Measurements from ENCODE around the gene PRSS23. TPM values are rescaled to one million over a fixed set of nuclear protein-coding genes. Genes with fewer than 3 reads are reported as not detected.

Gene PRSS23
- total RNA-seq, 6 donors from 2014 or later, result 18.9 to 87.0 (median 35.7) TPM

DNA sequence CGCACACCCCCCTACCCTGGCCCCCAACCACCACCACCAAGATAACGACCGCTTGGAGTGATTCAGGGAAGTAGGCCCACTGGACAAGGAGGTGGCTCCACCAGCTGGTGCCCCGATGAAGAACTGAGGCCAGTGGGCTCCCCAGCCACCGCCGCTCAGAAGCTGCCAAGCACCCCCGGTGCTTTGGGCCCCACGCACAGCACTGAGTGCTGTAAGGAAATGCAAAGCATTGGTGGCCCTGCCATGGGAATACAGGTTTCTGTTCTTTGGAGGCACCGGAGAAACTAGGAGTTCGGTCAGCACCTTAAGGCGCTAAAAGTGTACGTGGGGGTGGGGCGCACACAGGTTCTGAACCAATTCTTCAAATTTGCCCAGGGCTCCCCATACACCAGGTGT, 664 bp upstream of the PRSS23 start:
- H3K4me3 ChIP-seq, result peak overlapping the region in 3 of 4 donors; percentile 53 to 76 (median 75)
- DNase-seq, result peak in 1 of 2 donors; percentile 42
- peak in 1 of 2 donors; percentile 1 for ATAC-seq (ENCODE audit: low FRiP score in 2 of 2)
- H3K36me3 ChIP-seq, result no peaks in the 10 kb centered on the region
- H3K27ac ChIP-seq, result peak overlapping the region; percentile 55 to 82 (median 79)
- no peak for TF ChIP-seq POLR2A (IDR thresholded peaks at IDR 0.05)
- TF ChIP-seq, protein P1, sequence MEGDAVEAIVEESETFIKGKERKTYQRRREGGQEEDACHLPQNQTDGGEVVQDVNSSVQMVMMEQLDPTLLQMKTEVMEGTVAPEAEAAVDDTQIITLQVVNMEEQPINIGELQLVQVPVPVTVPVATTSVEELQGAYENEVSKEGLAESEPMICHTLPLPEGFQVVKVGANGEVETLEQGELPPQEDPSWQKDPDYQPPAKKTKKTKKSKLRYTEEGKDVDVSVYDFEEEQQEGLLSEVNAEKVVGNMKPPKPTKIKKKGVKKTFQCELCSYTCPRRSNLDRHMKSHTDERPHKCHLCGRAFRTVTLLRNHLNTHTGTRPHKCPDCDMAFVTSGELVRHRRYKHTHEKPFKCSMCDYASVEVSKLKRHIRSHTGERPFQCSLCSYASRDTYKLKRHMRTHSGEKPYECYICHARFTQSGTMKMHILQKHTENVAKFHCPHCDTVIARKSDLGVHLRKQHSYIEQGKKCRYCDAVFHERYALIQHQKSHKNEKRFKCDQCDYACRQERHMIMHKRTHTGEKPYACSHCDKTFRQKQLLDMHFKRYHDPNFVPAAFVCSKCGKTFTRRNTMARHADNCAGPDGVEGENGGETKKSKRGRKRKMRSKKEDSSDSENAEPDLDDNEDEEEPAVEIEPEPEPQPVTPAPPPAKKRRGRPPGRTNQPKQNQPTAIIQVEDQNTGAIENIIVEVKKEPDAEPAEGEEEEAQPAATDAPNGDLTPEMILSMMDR (IDR thresholded peaks at IDR 0.05), result no peak
- TF ChIP-seq POLR2AphosphoS5 (IDR thresholded peaks at IDR 0.05), result no peak
- no peaks in the 10 kb centered on the region for H3K9me3 ChIP-seq
- peaks cover 8 to 36% (median 14%) of the 10 kb centered on the region in 4 donors for H3K4me1 ChIP-seq
- H3K27me3 ChIP-seq, result no peaks in the 10 kb centered on the region
- 38 to 74% methylated on average over 13 of the region's 13 CpGs for WGBS, 2 donors

GRCh38 chr11:86800960-86801272, 574 bp downstream of the PRSS23 start:
- DNase-seq (no peak), ATAC-seq (ENCODE audit: low FRiP score in 2 of 2) (peak in 1 of 2 donors; percentile 13)
- H3K27ac ChIP-seq, result peak overlapping the region; percentile 55 to 82 (median 81)
- no peaks in the 10 kb centered on the region for H3K27me3 ChIP-seq
- peaks cover 17 to 46% (median 20%) of the 10 kb centered on the region in 4 donors for H3K4me1 ChIP-seq
- peak overlapping the region; percentile 53 to 76 (median 64) for H3K4me3 ChIP-seq
- no peaks in the 10 kb centered on the region for H3K9me3 ChIP-seq
- WGBS, 2 donors, result 5 to 6% methylated on average over 7 to 9 of the region's 9 CpGs
- TF ChIP-seq, protein P1 (IDR thresholded peaks at IDR 0.05), result no peak
- no peak for TF ChIP-seq POLR2AphosphoS5 (IDR thresholded peaks at IDR 0.05)
- no peak for TF ChIP-seq POLR2A (IDR thresholded peaks at IDR 0.05)
- TF ChIP-seq EP300 (IDR thresholded peaks at IDR 0.05), result no peak
- H3K36me3 ChIP-seq, result no peaks in the 10 kb centered on the region

DNA sequence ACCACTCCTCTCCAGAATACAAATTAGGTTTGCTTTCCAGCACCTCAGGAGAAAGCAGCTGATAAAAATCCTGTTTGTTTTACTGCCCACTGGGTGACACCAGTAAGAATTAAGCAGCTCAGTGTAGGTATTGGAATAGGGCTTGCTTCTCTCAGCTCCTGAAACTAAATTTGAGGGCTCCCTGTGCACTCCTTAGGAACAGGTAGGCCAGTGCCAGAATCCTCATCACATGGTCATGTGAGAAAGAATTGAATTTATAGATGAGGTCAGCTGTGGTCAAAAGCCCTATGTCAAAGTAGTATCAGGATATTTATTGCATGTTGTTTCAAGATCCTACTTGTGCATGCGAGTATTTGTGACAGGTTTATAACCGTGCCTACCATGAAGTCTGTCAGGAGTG, 1.0 kb downstream of the PRSS23 start:
- Histone ChIP-seq H3K9me3 (no peaks in the 10 kb centered on the region), H3K4me1 (peaks cover 18 to 51% (median 22%) of the 10 kb centered on the region in 4 donors), H3K36me3 (no peaks in the 10 kb centered on the region), H3K27me3 (no peaks in the 10 kb centered on the region), H3K4me3 (peak overlapping the region in 3 of 4 donors; percentile 53 to 76 (median 75)), H3K27ac (peak overlapping the region in 3 of 4 donors; percentile 80 to 82 (median 82))
- DNase-seq (no peak), ATAC-seq (ENCODE audit: low FRiP score in 2 of 2) (no peak)
- 66 to 73% methylated on average over 2 of the region's 2 CpGs for WGBS, 2 donors
- TF ChIP-seq, protein P1 (IDR thresholded peaks at IDR 0.05), result no peak
- TF ChIP-seq EP300 (IDR thresholded peaks at IDR 0.05) (no peak), POLR2AphosphoS5 (IDR thresholded peaks at IDR 0.05) (no peak), POLR2A (IDR thresholded peaks at IDR 0.05) (no peak)

DNA sequence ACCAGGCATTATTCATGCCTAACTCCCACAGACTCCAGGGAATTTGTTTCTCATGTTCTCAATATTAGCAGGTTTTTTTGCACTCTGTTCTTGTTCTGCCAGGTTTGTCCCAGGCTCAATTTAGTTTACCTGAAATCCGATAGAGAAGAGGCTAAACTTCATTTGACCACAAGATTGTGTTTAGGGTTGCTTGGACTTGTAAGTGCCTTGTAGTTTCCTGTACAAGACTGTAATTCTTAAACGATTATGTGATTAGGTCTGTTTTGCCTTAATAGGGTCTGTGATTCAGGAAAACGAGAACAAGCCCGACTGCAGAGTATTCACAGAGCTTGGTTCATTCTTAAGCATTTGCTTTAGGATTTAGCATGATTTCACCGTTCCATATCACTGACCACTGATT, 1.8 kb downstream of the PRSS23 start:
- Histone ChIP-seq H3K4me3 (peak overlapping the region in 3 of 4 donors; percentile 53 to 76 (median 75)), H3K27ac (peak overlapping the region; percentile 13 to 82 (median 72)), H3K4me1 (peaks cover 22 to 59% (median 24%) of the 10 kb centered on the region in 4 donors), H3K36me3 (no peaks in the 10 kb centered on the region), H3K9me3 (no peaks in the 10 kb centered on the region), H3K27me3 (no peaks in the 10 kb centered on the region)
- ATAC-seq (ENCODE audit: low FRiP score in 2 of 2) (no peak), DNase-seq (no peak)
- WGBS, 2 donors, result 40 to 44% methylated on average over 5 of the region's 5 CpGs
- TF ChIP-seq, protein P1 (IDR thresholded peaks at IDR 0.05), result no peak
- TF ChIP-seq POLR2AphosphoS5 (IDR thresholded peaks at IDR 0.05) (no peak), EP300 (IDR thresholded peaks at IDR 0.05) (no peak), POLR2A (IDR thresholded peaks at IDR 0.05) (no peak)

- DNase-seq (no peak), ATAC-seq (ENCODE audit: low FRiP score in 2 of 2) (peak in 1 of 2 donors; percentile 36)
These were observed 2.3 kb downstream of the PRSS23 start for GRCh38 chr11:86802601-86803051.

More at GRCh38 chr11:86802601-86803051, 2.3 kb downstream of the PRSS23 start:
- TF ChIP-seq, protein P1 (IDR thresholded peaks at IDR 0.05), result peak; percentile 21 to 59 (median 54)
- TF ChIP-seq POLR2AphosphoS5 (IDR thresholded peaks at IDR 0.05) (no peak), POLR2A (IDR thresholded peaks at IDR 0.05) (no peak), EP300 (IDR thresholded peaks at IDR 0.05) (no peak)
- H3K4me1 ChIP-seq, result peaks cover 22 to 60% (median 24%) of the 10 kb centered on the region in 4 donors
- WGBS, 2 donors, result 14 to 15% methylated on average over 3 of the region's 3 CpGs
- no peaks in the 10 kb centered on the region for H3K36me3 ChIP-seq
- no peaks in the 10 kb centered on the region for H3K27me3 ChIP-seq
- peak overlapping the region in 3 of 4 donors; percentile 53 to 76 (median 75) for H3K4me3 ChIP-seq
- peak overlapping the region in 3 of 4 donors; percentile 62 to 82 (median 82) for H3K27ac ChIP-seq
- H3K9me3 ChIP-seq, result no peaks in the 10 kb centered on the region
